ENCODE results near the gene RAB11FIP3.
"Not testable (repeated sequence)": the region's sequence is repeated elsewhere in the genome, so short reads cannot be mapped to it uniquely, and the experiment has no call there.

Gene RAB11FIP3

DNA sequence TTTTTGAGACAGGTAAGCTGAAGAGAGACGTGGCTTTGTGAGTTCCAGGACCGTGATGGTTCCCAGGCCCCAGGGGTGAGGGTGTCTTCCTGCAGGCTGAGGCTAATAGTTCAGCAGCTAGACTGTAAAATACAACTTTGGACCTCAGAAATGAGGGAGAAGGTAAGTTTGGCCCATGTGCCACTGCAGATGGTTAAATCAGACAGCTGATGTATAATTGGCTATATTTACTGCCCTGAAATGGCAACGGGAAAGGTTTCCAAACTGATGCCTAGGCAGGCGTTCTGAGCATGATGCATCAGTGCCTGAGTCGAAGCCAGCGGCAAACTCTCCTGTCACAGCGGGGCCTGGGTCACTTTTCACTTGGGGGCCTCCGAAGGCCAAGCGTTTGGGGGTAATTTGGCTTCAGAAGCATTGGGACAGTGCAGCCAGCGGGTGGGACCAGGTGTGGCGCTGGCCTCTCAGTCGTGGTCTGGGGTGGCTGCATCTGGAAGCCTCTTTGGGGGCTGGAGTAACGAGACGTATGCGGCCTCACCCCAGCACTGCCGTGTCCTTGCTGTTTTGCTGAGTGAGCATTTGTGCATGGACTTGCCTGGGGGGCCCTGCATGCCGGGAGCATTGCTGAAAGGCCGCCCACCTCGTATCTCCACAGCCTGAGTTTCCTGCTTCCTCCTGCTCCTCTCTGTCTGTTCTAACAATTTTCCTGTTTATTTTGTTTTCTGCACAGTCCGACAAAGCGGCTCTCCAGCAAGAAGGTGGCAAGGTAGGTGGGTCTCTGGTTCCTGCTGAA is 70.8 kb downstream of the RAB11FIP3 start:
- no peak for DNase-seq

DNA sequence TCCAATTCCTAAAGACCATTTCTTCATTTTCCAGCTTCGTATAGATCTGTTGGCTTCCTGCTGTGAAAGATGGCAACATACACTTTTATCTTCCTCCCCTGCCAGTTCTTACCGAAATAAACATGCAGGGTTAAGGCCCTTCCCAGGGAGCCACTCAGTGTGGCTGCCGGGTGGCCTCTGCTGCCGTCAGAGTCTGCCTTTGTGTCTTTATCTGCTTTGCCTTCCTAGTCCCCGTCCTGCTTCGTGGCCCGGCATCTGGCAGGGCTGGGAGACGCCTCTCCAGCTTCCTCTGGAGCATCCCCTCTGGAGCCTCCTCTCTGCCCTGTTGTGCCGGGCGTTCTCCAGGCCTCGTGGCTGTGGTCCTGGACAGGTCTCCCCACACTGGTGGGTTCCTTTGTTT is 71.8 kb downstream of the RAB11FIP3 start:
- DNase-seq: no peak

DNA sequence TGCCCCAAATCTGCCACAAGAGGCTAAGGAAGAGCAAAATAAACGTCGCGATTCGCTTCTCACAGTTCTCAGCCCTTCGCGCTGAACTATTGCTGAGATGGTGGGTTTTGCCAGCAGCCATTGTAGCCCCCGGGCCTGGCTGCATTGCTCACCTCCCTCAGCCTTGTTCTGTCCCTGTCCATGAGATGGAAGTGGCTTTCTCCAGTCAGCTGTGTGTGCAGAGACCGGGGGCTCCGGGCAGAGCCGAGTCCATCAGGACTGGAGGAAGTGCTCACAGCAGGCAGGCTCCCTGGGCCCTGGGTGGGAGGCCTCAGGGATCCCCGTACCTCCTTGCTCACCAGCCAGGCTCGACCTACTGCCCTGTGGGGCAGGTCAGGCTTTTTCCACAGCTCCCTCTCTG is 74.5 kb downstream of the RAB11FIP3 start:
- DNase-seq: no peak

DNA sequence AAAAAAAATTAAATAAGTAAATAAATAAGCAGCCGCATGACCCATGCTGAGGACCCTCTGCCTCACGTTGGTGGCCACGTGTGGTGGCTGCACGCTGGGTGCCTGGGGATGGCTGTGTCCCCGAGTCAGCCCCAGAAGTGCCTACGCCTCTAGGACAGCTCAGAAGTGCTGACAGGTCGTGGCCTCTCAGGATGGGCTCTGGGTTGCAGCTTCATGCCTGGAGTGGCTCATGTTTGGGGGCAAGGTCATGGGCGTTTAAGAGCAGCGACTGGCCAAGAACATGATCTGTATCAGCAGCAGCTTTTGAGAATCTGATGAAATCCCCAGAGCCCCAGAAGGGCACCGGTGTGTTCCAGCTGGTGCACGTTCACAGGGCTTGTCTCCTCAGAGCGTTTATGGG is 75.3 kb downstream of the RAB11FIP3 start:
- DNase-seq: no peak

GRCh38 chr16:502179-502943 is 76.9 kb downstream of the RAB11FIP3 start:
- DNase-seq: no peak

- no peak for DNase-seq
These were observed 78.0 kb downstream of the RAB11FIP3 start for GRCh38 chr16:503150-504071.

GRCh38 chr16:505479-506245 is 80.2 kb downstream of the RAB11FIP3 start:
- no peak for DNase-seq

GRCh38 chr16:506246-506546 is 80.7 kb downstream of the RAB11FIP3 start:
- no peak for DNase-seq

DNA sequence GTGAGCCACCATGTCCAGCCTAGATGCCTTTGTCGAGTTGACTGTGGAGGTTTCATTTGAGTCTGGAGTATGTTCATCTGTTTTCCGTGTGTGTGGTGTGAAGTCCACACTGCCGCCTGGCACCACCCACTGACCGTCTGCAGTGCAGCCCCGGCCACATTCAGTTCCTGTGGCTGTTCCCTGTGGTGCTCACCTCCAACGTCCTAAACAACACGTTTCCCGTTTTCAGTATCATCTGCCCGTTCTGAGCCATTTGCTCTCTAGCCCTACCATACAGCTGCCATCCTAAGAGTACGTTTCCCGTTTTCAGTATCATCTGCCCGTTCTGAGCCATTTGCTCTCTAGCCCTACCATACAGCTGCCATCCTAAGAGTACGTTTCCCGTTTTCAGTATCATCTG is 82.1 kb downstream of the RAB11FIP3 start:
- DNase-seq: not testable (repeated sequence)

- DNase-seq: no peak
These were observed 82.5 kb downstream of the RAB11FIP3 start for GRCh38 chr16:507996-508395.

GRCh38 chr16:508884-509736 is 83.7 kb downstream of the RAB11FIP3 start:
- DNase-seq: no peak

DNA sequence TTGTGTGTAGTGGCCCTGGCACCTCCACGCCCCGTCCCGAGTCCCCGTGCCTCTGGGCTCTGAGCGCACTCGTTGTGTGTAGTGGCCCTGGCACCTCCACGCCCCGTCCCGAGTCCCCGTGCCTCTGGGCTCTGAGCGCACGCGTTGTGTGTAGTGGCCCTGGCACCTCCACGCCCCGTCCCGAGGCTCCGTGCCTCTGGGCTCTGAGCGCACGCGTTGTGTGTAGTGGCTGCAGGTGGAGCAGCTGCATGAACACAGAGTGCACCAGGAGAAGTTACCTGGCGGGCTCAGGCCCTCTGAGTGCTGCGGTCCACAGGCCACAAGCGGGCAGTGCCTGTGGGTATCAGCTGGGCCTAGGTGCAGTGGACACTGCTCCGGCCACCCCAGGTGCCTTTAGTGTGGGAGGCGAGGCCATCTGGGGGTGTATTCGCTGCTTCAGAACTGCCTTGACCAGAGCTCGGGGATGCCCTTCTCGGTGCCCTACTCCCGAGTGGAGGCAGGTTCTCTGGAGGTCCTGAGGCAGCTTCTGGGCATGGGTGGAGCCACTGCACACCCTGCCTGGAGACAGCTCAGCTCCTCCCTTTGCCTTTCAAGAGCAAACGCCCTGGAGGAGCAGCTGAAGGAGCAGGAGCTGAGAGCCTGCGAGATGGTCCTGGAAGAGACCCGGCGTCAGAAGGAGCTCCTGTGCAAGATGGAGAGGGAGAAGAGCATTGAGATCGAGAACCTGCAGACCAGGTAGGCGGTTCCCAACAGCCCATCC is 84.8 kb downstream of the RAB11FIP3 start:
- no peak for DNase-seq

GRCh38 chr16:512802-513201 is 87.4 kb downstream of the RAB11FIP3 start:
- DNase-seq: no peak

DNA sequence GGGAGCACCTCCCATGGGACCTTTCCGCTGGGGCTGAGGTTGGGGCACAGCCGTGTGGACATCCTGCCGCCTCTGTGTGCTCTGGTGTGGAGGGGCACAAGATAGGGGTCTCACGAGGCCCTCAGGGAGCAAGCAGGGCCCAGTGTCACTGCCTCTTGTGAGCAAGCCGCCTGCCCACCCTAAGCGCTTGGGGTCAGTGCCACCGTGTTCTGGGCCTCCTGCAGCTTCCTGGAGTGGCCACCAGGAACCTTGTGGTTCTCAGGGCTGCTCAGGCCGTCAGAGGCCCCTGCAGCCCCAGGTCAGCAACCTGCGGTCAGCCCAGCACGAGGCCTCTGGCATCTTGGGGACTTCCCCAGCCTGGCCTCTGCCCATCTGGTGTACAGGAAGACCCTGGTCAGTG is 88.5 kb downstream of the RAB11FIP3 start:
- DNase-seq: no peak

DNA sequence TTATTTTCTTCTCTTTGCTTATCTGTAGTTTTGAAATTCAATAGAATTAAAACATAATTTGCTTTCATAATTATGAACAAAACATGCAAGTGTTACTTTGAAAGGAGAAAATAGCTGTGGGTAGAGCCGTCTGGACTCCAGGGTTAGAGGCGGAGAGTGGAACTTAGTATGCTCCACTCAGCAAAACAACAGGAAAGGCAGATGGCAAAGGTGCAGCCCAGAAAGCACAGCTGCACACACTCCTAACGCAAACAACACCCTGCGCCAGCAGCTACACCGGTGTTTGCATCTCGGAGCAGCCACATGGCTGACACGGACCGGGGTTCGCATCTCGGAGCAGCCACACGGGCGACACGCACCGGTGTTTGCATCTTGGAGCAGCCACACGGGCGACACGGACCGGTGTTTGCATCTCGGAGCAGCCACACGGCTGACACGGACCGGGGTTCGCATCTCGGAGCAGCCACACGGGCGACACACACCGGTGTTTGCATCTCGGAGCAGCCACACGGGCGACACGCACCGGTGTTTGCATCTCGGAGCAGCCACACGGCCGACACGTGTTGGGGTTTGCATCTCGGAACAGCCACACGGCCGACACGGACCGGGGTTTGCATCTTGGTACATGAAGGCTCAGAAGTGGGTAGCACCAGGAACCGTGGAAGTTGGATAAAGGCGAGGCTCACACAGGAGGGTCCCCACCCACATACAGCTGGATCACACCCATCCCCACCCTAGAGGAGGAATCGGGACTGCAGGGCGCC is 89.9 kb downstream of the RAB11FIP3 start:
- no peak for DNase-seq

GRCh38 chr16:515939-516226 is 90.4 kb downstream of the RAB11FIP3 start:
- no peak for DNase-seq

DNA sequence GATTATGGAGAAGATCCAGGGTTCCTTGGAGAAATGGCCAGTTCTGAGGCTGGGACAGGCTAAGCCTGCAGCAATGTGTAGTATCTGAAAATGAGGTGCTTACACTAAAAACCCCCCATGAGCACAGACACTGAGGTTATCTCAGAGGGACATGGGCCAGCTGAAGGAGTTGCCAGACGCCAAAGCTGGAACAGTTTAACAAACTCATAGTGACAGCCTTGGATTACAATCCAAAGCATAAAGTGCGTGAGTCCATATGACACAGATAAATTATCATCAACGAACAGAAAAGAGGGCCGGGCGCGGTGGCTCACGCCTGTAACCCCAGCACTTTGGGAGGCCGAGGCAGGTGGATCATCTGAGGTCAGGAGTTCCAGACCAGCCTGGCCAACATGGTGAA is 90.9 kb downstream of the RAB11FIP3 start:
- no peak for DNase-seq

GRCh38 chr16:518858-519257 is 93.4 kb downstream of the RAB11FIP3 start:
- no peak for DNase-seq

GRCh38 chr16:519425-519824 is 94.0 kb downstream of the RAB11FIP3 start:
- no peak for DNase-seq

All from AML-193 (cell line).